Measurements from ENCODE around the gene ZNF143.
"Not testable (repeated sequence)": the region's sequence is repeated elsewhere in the genome, so short reads cannot be mapped to it uniquely, and the experiment has no call there.

The ZNF143 gene

GRCh38 chr11:9460322-9461062 lies at the start of gene ZNF143:
Gene ZNF143 (plus strand): TSS chr11:9461012. CDS start chr11:9471309, 10,297 bp downstream.
- DNase-seq: peak; percentile 100

- DNase-seq: no peak
Measured at GRCh38 chr11:9428706-9429105, 32.1 kb upstream of the ZNF143 start.

GRCh38 chr11:9438611-9439010 lies 22.2 kb upstream of the ZNF143 start:
- DNase-seq: no peak

GRCh38 chr11:9446230-9446629 lies 14.6 kb upstream of the ZNF143 start:
- no peak for DNase-seq

- DNase-seq: no peak
Measured at GRCh38 chr11:9448576-9449352, 12.0 kb upstream of the ZNF143 start.

GRCh38 chr11:9452023-9452422 lies 8.8 kb upstream of the ZNF143 start:
- DNase-seq: not testable (repeated sequence)

GRCh38 chr11:9455722-9456121 lies 5.1 kb upstream of the ZNF143 start:
- no peak for DNase-seq

GRCh38 chr11:9459667-9460321 lies 1.0 kb upstream of the ZNF143 start:
- no peak for DNase-seq

GRCh38 chr11:9461063-9461759 lies 399 bp downstream of the ZNF143 start:
- DNase-seq: no peak

GRCh38 chr11:9461760-9462134 lies 935 bp downstream of the ZNF143 start:
- DNase-seq: no peak

- DNase-seq: no peak
Measured at GRCh38 chr11:9462172-9462799, 1.5 kb downstream of the ZNF143 start.

GRCh38 chr11:9462806-9463537 lies 2.2 kb downstream of the ZNF143 start:
- DNase-seq: no peak

- no peak for DNase-seq
Measured at GRCh38 chr11:9470765-9471164, 10.0 kb downstream of the ZNF143 start.

GRCh38 chr11:9473408-9473807 lies 12.6 kb downstream of the ZNF143 start:
- peak; percentile 45 for DNase-seq

- DNase-seq: no peak
Measured at GRCh38 chr11:9479899-9480298, 19.1 kb downstream of the ZNF143 start.

GRCh38 chr11:9489080-9489765 lies 28.4 kb downstream of the ZNF143 start:
- no peak for DNase-seq

GRCh38 chr11:9490376-9490775 lies 29.6 kb downstream of the ZNF143 start:
- no peak for DNase-seq

GRCh38 chr11:9493492-9493891 lies 32.7 kb downstream of the ZNF143 start:
- no peak for DNase-seq

- DNase-seq: no peak
Measured at GRCh38 chr11:9494316-9494715, 33.5 kb downstream of the ZNF143 start.

GRCh38 chr11:9495803-9496514 lies 35.1 kb downstream of the ZNF143 start:
- DNase-seq: no peak

Data from retina (tissue), 1 donor.